ENCODE results near the gene PIK3R3.

DNA sequence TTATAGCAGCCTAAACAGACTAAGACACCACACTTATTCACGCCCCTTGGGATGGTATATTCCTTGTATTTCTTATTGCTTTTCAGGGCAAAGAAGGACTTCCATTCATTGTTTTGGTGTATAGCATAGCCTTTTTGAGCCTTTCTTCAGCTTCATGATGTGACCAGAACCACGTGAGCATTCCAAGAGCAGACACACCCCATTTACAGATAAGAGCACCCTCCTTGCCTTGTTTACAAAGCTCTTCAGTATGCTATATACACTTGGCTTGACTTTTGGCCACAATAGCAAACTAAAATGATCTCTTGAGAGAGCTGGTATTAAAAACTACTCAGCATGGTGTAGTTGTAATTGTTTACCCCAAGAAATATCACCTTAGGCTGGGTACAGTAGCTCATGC is 78.7 kb downstream of the PIK3R3 start:
- no peak for TF ChIP-seq CTCF (IDR thresholded peaks at IDR 0.05)
- TF ChIP-seq EP300 (IDR thresholded peaks at IDR 0.05): no peak

Data from ovary (tissue), 3 donors.